HepG2 (cell line): ENCODE results near the gene RNASE13. TPM values are rescaled to one million over a fixed set of nuclear protein-coding genes. Genes with fewer than 3 reads are reported as not detected.
A peak's percentile ranks its signal among the peaks of the same experiment; 100 is the strongest.

Experiments
- BCL6 ChIP-seq: IDR thresholded peaks from 2 replicates; pipeline ENCODE4 v1.6.1; 2016; ENCODE audit warnings: missing genetic modification reagents, missing compliant biosample characterization
- FOSL1 ChIP-seq: sonication (generic); formaldehyde crosslinking; IDR thresholded peaks from 2 replicates; pipeline ENCODE4 v1.9.0; 2021; ENCODE audit warnings: missing genetic modification reagents, borderline replicate concordance
- FOXP1 ChIP-seq, 2 experiments: fragments of 450-650 bp in 1 of 2; IDR thresholded peaks; 2 replicates each; pipeline ENCODE4 v1.6.1; 2017 to 2018; ENCODE audit warnings: antibody characterized with exemption in 1 of 2
- HES4 ChIP-seq: sonication (generic); formaldehyde crosslinking; IDR thresholded peaks from 2 replicates; pipeline ENCODE4 v1.9.0; 2021; ENCODE audit warnings: mild to moderate bottlenecking, missing genetic modification reagents, borderline replicate concordance
- MAFK ChIP-seq, 2 experiments: IDR thresholded peaks in 1 of 2; conservative IDR thresholded peaks in 1 of 2; 2 replicates each; pipeline ENCODE4 v1.6.1; 2011; ENCODE audit warnings: improper control_type of control experiment in 2 of 2, low read length in 2 of 2
- NR3C1 ChIP-seq: sonication (generic); formaldehyde crosslinking; IDR thresholded peaks from 2 replicates; pipeline ENCODE4 v1.4.0; 2020; ENCODE audit warnings: missing genetic modification reagents
- PTBP1 ChIP-seq: fragments of 200-400 bp; formaldehyde crosslinking; IDR thresholded peaks from 2 replicates; pipeline ENCODE4 v1.6.1; 2018; ENCODE audit warnings: low read length, low read depth; ENCODE audit not compliant: poor library complexity, severe bottlenecking
- RCOR2 ChIP-seq: IDR thresholded peaks from 2 replicates; pipeline ENCODE4 v1.6.1; 2016; ENCODE audit warnings: missing biosample characterization, missing genetic modification reagents
- SMAD9 ChIP-seq: sonication (generic); formaldehyde crosslinking; IDR thresholded peaks from 2 replicates; pipeline ENCODE4 v1.5.1; 2020; ENCODE audit warnings: mild to moderate bottlenecking, missing genetic modification reagents
- SOX6 ChIP-seq, 2 experiments: fragments of 450-650 bp in 1 of 2; sonication (generic) in 1 of 2; formaldehyde crosslinking in 1 of 2; IDR thresholded peaks; 2 replicates each; pipeline versions ENCODE4 v1.4.0 to v1.6.1; 2017 to 2020; ENCODE audit warnings: antibody characterized with exemption in 1 of 2, mild to moderate bottlenecking in 1 of 2, missing genetic modification reagents in 1 of 2
- SP1 ChIP-seq, 2 experiments: fragments of 450-650 bp in 1 of 2; sonication (generic) in 1 of 2; formaldehyde crosslinking in 1 of 2; IDR thresholded peaks; 2 replicates each; pipeline versions ENCODE4 v1.4.0 to v1.6.1; 2016 to 2020; ENCODE audit warnings: missing genetic modification reagents in 1 of 2
- SRSF4 ChIP-seq: fragments of 200-400 bp; formaldehyde crosslinking; IDR thresholded peaks from one replicate; pipeline ENCODE4 v1.6.1; 2018; ENCODE audit warnings: mild to moderate bottlenecking, low read depth, low read length, moderate library complexity; ENCODE audit not compliant: poor library complexity, severe bottlenecking
- ZBTB3 ChIP-seq: sonication (generic); formaldehyde crosslinking; IDR thresholded peaks from 2 replicates; pipeline ENCODE4 v1.4.0; 2020; ENCODE audit warnings: low read depth, mild to moderate bottlenecking, moderate library complexity, missing genetic modification reagents, borderline replicate concordance
- ZBTB34 ChIP-seq: sonication (generic); formaldehyde crosslinking; IDR thresholded peaks from 2 replicates; pipeline ENCODE4 v1.8.0; 2022; ENCODE audit warnings: mild to moderate bottlenecking, missing genetic modification reagents
- ZBTB40 ChIP-seq, 2 experiments: fragments of 450-650 bp in 1 of 2; sonication (generic) in 1 of 2; formaldehyde crosslinking in 1 of 2; IDR thresholded peaks; 2 replicates each; pipeline versions ENCODE4 v1.6.1 to v1.8.0; 2016 to 2022; ENCODE audit warnings: antibody characterized with exemption in 1 of 2, mild to moderate bottlenecking in 1 of 2, missing genetic modification reagents in 1 of 2
- ZNF546 ChIP-seq: sonication (generic); formaldehyde crosslinking; conservative IDR thresholded peaks from 2 replicates; pipeline ENCODE4 v1.8.1; 2023; ENCODE audit warnings: mild to moderate bottlenecking, missing genetic modification reagents
- ZNF556 ChIP-seq: sonication (generic); formaldehyde crosslinking; IDR thresholded peaks from 2 replicates; pipeline ENCODE4 v1.4.0; 2020; ENCODE audit warnings: mild to moderate bottlenecking, missing genetic modification reagents, borderline replicate concordance
- ZNF746 ChIP-seq: sonication (generic); formaldehyde crosslinking; IDR thresholded peaks from 2 replicates; pipeline ENCODE4 v1.8.0; 2022; ENCODE audit warnings: mild to moderate bottlenecking, missing genetic modification reagents
- polyA plus RNA-seq, 8 experiments: library from polyadenylated mRNA; depleted of rRNA in 3 of 8; stranded (reverse) in 7 of 8; unstranded in 1 of 8; fragments of >200 nt; fragmentation: Illumina TruSeq in 4 of 8; extraction: Trizol in 4 of 8; gene quantifications; 2 replicates each; pipeline versions ENCODE4 v1.2.1 to v1.2.3, GENCODE V29; 2011 to 2016; ENCODE audit warnings: low read depth in 4 of 8, missing spikeins in 1 of 8, mixed read lengths in 1 of 8; ENCODE audit not compliant: insufficient read depth in 1 of 8
- total RNA-seq, 5 experiments: library from RNA; depleted of rRNA; stranded (reverse); fragments of >200 nt; fragmentation: Illumina TruSeq; extraction: Trizol; gene quantifications; 2 replicates each; pipeline ENCODE4 v1.2.3, GENCODE V29; 2016; ENCODE audit warnings: low read depth in 1 of 5

Gene RNASE13
- total and polyA plus RNA-seq, 2 of the 13 experiments (the other 11 are each of a cell fraction or from before 2014, with no cell fraction given): 1.0 TPM; not detected in 1

GRCh38 chr14:21060614-21061346 lies 26.2 kb upstream of the RNASE13 start (continued):
- TF ChIP-seq ZBTB40 (IDR thresholded peaks at IDR 0.05) (no peak), ZBTB40 (CRISPR knock-in tag; IDR thresholded peaks at IDR 0.05) (no peak), HES4 (CRISPR knock-in tag) (no peak), FOSL1 (CRISPR knock-in tag) (no peak), SOX6 (IDR thresholded peaks at IDR 0.05) (no peak), SOX6 (CRISPR knock-in tag; IDR thresholded peaks at IDR 0.05) (no peak), SP1 (IDR thresholded peaks at IDR 0.05) (no peak), SP1 (CRISPR knock-in tag; IDR thresholded peaks at IDR 0.05) (no peak), ZNF556 (CRISPR knock-in tag) (no peak), SRSF4 (no peak), NR3C1 (CRISPR knock-in tag) (no peak), BCL6 (no peak), PTBP1 (no peak), ZNF546 (CRISPR knock-in tag) (0 out of 2 replicates have a peak, but pooled peaks have one; percentile 32), RCOR2 (0 out of 2 replicates have a peak, but pooled peaks have one; percentile 43), MAFK (conservative IDR thresholded peaks at IDR 0.05 in 1 of 2, IDR thresholded peaks at IDR 0.05 in 1 of 2; ENCODE audit: low read length in 2 of 2) (no peak), ZBTB3 (CRISPR knock-in tag) (no peak), ZBTB34 (CRISPR knock-in tag) (peak; percentile 71; the same call in 1 of the 2 replicates), ZNF746 (CRISPR knock-in tag) (no peak), FOXP1 (IDR thresholded peaks at IDR 0.05) (no peak), FOXP1 (CRISPR knock-in tag; IDR thresholded peaks at IDR 0.05) (no peak), SMAD9 (CRISPR knock-in tag) (no peak)
